ENCODE measurements around the gene CLCN5.

CLCN5 gene

GRCh38 chrX:49934148-49934547 lies 11.8 kb downstream of the CLCN5 start:
- no peak for DNase-seq

GRCh38 chrX:49934729-49935128 lies 12.3 kb downstream of the CLCN5 start:
- no peak for DNase-seq

GRCh38 chrX:49947781-49948180 lies 25.4 kb downstream of the CLCN5 start:
- no peak for DNase-seq

- no peak for DNase-seq
Observed at GRCh38 chrX:49949961-49950360, 27.6 kb downstream of the CLCN5 start.

GRCh38 chrX:49951524-49952193 lies 29.3 kb downstream of the CLCN5 start:
- DNase-seq: peak; percentile 53

- DNase-seq: no peak
Observed at GRCh38 chrX:49956313-49956712, 33.9 kb downstream of the CLCN5 start.

- no peak for DNase-seq
Observed at GRCh38 chrX:49958727-49959485, 36.5 kb downstream of the CLCN5 start.

GRCh38 chrX:49959602-49960001 lies 37.2 kb downstream of the CLCN5 start:
- DNase-seq: no peak

- DNase-seq: no peak
Observed at GRCh38 chrX:49960061-49960460, 37.7 kb downstream of the CLCN5 start.

- DNase-seq: no peak
Observed at GRCh38 chrX:49970674-49971073, 48.3 kb downstream of the CLCN5 start.

- DNase-seq: no peak
Observed at GRCh38 chrX:49972328-49972860, 50.0 kb downstream of the CLCN5 start.

- DNase-seq: no peak
Observed at GRCh38 chrX:49976682-49977197, 54.3 kb downstream of the CLCN5 start.

GRCh38 chrX:49977319-49978090 lies 55.1 kb downstream of the CLCN5 start:
- DNase-seq: peak; percentile 47

GRCh38 chrX:49978176-49978575 lies 55.8 kb downstream of the CLCN5 start:
- no peak for DNase-seq

- DNase-seq: no peak
Observed at GRCh38 chrX:49986058-49986457, 63.7 kb downstream of the CLCN5 start.

GRCh38 chrX:49987651-49988050 lies 65.3 kb downstream of the CLCN5 start:
- no peak for DNase-seq

- DNase-seq: no peak
Observed at GRCh38 chrX:49988143-49988542, 65.7 kb downstream of the CLCN5 start.

- peak; percentile 46 for DNase-seq
Observed at GRCh38 chrX:49991758-49992157, 69.4 kb downstream of the CLCN5 start.

- DNase-seq: no peak
Observed at GRCh38 chrX:49992853-49993252, 70.5 kb downstream of the CLCN5 start.

GRCh38 chrX:49993661-49994060 lies 71.3 kb downstream of the CLCN5 start:
- no peak for DNase-seq

GRCh38 chrX:49995107-49995731 lies 72.8 kb downstream of the CLCN5 start:
- DNase-seq: no peak

- DNase-seq: no peak
Observed at GRCh38 chrX:49995795-49996455, 73.5 kb downstream of the CLCN5 start.

Data from NCI-H2171 (cell line).